Prostate gland (tissue), 2 donors: Measurements from ENCODE around the gene GALNTL6.

Experiments used
- POLR2A ChIP-seq: fragments of 450-650 bp; IDR thresholded peaks from one replicate; pipeline ENCODE4 v1.6.1; 2016; ENCODE audit warnings: antibody characterized with exemption, mild to moderate bottlenecking
- TF ChIP-seq, protein P1 (sequence below), 4 experiments: fragments of 200-600 bp in 2 of 4; fragments of 450-650 bp in 2 of 4; sonication (generic) in 2 of 4; IDR thresholded peaks; 1 replicate in 3 of 4; 2 replicates in 1 of 4; pipeline ENCODE4 v1.5.1; 2016 to 2019; ENCODE audit warnings: antibody characterized with exemption in 4 of 4, mild to moderate bottlenecking in 2 of 4, moderate library complexity in 2 of 4

DNA sequence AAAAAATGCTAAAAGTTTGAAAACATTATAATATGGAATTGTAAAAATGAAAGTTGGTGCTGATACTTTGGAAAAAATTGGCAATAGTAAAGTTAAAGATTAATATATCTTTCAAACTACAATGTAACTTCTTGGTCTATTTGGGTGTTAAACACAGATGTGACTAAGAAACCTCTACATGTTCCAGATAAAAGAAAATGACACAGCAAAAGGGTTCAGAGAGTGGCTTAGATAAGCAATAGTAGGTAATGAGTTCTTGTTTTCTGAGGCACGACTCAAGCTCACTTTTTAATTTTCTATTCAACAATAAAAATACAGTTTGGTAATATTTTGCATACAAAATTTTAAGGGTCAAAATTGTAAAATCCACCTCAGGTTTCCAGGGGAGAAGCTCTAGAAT, 292.7 kb downstream of the GALNTL6 start:
- TF ChIP-seq, protein P1, sequence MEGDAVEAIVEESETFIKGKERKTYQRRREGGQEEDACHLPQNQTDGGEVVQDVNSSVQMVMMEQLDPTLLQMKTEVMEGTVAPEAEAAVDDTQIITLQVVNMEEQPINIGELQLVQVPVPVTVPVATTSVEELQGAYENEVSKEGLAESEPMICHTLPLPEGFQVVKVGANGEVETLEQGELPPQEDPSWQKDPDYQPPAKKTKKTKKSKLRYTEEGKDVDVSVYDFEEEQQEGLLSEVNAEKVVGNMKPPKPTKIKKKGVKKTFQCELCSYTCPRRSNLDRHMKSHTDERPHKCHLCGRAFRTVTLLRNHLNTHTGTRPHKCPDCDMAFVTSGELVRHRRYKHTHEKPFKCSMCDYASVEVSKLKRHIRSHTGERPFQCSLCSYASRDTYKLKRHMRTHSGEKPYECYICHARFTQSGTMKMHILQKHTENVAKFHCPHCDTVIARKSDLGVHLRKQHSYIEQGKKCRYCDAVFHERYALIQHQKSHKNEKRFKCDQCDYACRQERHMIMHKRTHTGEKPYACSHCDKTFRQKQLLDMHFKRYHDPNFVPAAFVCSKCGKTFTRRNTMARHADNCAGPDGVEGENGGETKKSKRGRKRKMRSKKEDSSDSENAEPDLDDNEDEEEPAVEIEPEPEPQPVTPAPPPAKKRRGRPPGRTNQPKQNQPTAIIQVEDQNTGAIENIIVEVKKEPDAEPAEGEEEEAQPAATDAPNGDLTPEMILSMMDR (IDR thresholded peaks at IDR 0.05), result no peak
- no peak for TF ChIP-seq POLR2A
